Ascending aorta (tissue), 2 donors: Measurements from ENCODE around the gene GALNT12. TPM values are rescaled to one million over a fixed set of nuclear protein-coding genes. Genes with fewer than 3 reads are reported as not detected.
A peak's percentile ranks its signal among the peaks of the same experiment; 100 is the strongest.

Experiments
- DNase-seq, 2 donors: peaks; one replicate each; pipeline ENCODE4 v3.0.0-alpha.2; 2019; ENCODE audit warnings: low spot score in 2 of 2
- H3K27ac ChIP-seq, 2 donors: fragments of 200-600 bp; sonication (generic); one replicate each; pipeline ENCODE4 v1.5.1; 2016 to 2017; ENCODE audit warnings: mild to moderate bottlenecking in 1 of 2
- H3K27me3 ChIP-seq: fragments of 200-600 bp; sonication (generic); one replicate; pipeline ENCODE4 v1.5.1; 2017
- H3K36me3 ChIP-seq, 2 donors: fragments of 200-600 bp; sonication (generic); one replicate each; pipeline ENCODE4 v1.5.1; 2016
- H3K4me1 ChIP-seq, 2 donors: fragments of 200-600 bp; sonication (generic); one replicate each; pipeline ENCODE4 v1.5.1; 2016 to 2017; ENCODE audit warnings: mild to moderate bottlenecking in 1 of 2
- H3K4me3 ChIP-seq, 2 donors: fragments of 200-600 bp; sonication (generic); one replicate each; pipeline ENCODE4 v1.5.1; 2016 to 2017; ENCODE audit warnings: mild to moderate bottlenecking in 1 of 2
- H3K9me3 ChIP-seq, 2 donors: fragments of 200-600 bp; sonication (generic); one replicate each; pipeline ENCODE4 v1.5.1; 2016
- intact Hi-C: fragments of 100-400 bp; cut with DNase I; formaldehyde crosslinking; loops from one replicate; pipeline ENCODE4 v1.15.1; 2023
- total RNA-seq: library from RNA; depleted of rRNA; stranded (reverse); fragments of >200 nt; gene quantifications from one replicate; pipeline ENCODE4 v1.1.0, GENCODE V29; 2016
- TF ChIP-seq, protein P1 (sequence below), 3 experiments: fragments of 200-600 bp in 2 of 3; fragments of 450-650 bp in 1 of 3; sonication (generic) in 2 of 3; IDR thresholded peaks; one replicate each; pipeline ENCODE4 v1.5.1; 2016 to 2019; ENCODE audit warnings: antibody characterized with exemption in 3 of 3, mild to moderate bottlenecking in 1 of 3, moderate library complexity in 1 of 3

GALNT12 gene
- total RNA-seq, 1 donor from 2014 or later = 0.53 TPM

DNA sequence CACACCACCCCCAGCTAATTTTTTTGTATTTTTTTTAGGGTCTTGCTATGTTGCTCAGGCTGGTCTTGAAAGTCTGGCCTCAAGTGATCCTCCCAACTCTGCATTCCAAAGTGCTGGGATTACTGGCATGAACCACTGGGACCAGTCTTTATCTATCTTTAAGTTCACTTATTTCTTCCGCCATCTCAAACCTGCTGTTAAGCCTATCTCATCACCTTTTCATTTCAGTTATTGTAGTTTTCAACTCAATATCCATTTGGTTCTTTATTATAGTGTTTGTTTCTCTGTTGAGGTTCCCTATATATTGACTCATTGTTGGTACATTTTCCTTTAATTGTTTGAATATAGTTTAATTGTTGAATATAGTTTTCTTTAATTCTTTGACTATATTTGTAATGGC, 48.1 kb downstream of the GALNT12 start:
- intact Hi-C loops = no loop called here
- H3K9me3 ChIP-seq = no peaks in the 10 kb centered on the region
- H3K27ac ChIP-seq = no peak overlapping the region
- no peaks in the 10 kb centered on the region for H3K36me3 ChIP-seq
- TF ChIP-seq, protein P1, sequence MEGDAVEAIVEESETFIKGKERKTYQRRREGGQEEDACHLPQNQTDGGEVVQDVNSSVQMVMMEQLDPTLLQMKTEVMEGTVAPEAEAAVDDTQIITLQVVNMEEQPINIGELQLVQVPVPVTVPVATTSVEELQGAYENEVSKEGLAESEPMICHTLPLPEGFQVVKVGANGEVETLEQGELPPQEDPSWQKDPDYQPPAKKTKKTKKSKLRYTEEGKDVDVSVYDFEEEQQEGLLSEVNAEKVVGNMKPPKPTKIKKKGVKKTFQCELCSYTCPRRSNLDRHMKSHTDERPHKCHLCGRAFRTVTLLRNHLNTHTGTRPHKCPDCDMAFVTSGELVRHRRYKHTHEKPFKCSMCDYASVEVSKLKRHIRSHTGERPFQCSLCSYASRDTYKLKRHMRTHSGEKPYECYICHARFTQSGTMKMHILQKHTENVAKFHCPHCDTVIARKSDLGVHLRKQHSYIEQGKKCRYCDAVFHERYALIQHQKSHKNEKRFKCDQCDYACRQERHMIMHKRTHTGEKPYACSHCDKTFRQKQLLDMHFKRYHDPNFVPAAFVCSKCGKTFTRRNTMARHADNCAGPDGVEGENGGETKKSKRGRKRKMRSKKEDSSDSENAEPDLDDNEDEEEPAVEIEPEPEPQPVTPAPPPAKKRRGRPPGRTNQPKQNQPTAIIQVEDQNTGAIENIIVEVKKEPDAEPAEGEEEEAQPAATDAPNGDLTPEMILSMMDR (IDR thresholded peaks at IDR 0.05) = no peak
- H3K4me3 ChIP-seq = no peak overlapping the region
- no peaks in the 10 kb centered on the region for H3K4me1 ChIP-seq
- H3K27me3 ChIP-seq = no peaks in the 10 kb centered on the region
- DNase-seq = no peak

DNA sequence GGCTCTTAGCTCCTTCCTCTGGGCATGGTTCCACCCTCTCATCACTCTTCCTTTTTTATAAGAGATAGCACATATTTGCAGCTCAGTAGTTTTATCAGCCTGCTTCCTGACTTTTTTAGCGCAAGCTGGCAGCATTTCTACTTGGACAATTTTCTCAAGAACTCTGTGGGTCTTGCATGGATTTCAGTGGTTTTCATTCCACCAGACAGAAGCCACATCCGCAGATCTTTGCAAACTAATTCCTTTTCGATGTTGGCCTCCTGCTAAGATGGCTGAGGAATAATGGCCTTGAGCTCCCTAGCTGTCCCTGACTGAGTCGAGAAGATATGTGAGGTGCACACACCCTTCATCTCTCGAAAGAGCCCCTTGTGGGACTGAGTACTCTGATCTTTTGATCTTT, 49.5 kb downstream of the GALNT12 start:
- H3K27me3 ChIP-seq = no peaks in the 10 kb centered on the region
- H3K4me3 ChIP-seq = no peak overlapping the region
- intact Hi-C loops = no loop called here
- no peaks in the 10 kb centered on the region for H3K36me3 ChIP-seq
- H3K9me3 ChIP-seq = no peaks in the 10 kb centered on the region
- TF ChIP-seq, protein P1 (IDR thresholded peaks at IDR 0.05) = no peak
- DNase-seq = no peak
- no peaks in the 10 kb centered on the region for H3K4me1 ChIP-seq
- no peak overlapping the region for H3K27ac ChIP-seq

DNA sequence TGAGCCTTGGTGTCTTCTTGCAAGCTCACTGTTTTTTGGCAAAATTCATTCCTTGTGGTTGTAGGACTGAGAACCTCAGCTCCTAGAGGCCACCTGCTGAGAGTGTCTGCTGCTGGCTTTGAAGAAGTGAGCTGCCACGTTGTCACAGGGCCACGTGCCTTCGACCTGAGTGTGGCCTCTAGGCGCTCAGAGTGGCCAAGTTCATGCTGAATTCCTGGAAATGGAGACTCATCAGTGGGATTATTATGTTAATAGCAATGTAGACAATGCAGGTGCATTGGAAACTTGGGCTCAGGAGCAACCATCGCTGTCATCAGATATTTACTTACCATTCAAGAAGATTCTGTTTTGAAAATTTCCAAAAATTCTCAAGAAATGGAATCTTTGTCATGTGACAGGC, 52.5 kb downstream of the GALNT12 start:
- TF ChIP-seq, protein P1 (IDR thresholded peaks at IDR 0.05) = no peak
- DNase-seq = no peak
- no peaks in the 10 kb centered on the region for H3K4me1 ChIP-seq

DNA sequence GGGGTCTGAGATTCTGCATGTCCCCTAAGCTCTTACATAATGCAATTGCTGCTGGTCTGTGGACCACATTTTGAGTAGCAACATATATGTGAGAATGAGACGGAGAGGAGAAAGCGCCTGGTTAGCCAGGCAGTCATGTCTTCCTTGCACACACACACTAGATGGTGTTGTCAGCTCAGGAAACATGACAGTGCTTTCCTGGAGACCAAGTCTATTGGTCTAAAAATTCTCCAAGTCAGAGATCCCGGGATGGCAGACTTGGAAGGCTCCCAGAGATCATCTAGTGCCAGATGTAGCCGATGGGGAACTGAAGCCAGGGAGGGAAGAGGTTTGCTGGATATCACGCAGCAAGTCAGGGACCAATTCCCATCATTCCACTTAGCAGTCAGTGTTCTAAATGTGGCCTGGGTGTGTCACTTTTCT, 53.4 kb downstream of the GALNT12 start:
- peak in 1 of 2 donors; percentile 79 for DNase-seq
- no peak overlapping the region for H3K4me3 ChIP-seq
- no peaks in the 10 kb centered on the region for H3K9me3 ChIP-seq
- no peak overlapping the region for H3K27ac ChIP-seq
- intact Hi-C loops = loop anchor here (5.0 kb wide), 1 partner anchor 136 kb away; no protein-coding TSS in a partner anchor
- TF ChIP-seq, protein P1 (IDR thresholded peaks at IDR 0.05) = peak in 2 of 3 experiments; percentile 7 to 58
- H3K36me3 ChIP-seq = no peaks in the 10 kb centered on the region
- H3K27me3 ChIP-seq = no peaks in the 10 kb centered on the region
- H3K4me1 ChIP-seq = no peaks in the 10 kb centered on the region

More for the DNA sequence above, 52.5 kb downstream of the GALNT12 start:
- no peak overlapping the region for H3K4me3 ChIP-seq
- no peaks in the 10 kb centered on the region for H3K9me3 ChIP-seq
- H3K27me3 ChIP-seq = no peaks in the 10 kb centered on the region
- no peak overlapping the region for H3K27ac ChIP-seq
- no peaks in the 10 kb centered on the region for H3K36me3 ChIP-seq
- intact Hi-C loops = loop anchor here (5.0 kb wide), 1 partner anchor 137 kb away; no protein-coding TSS in a partner anchor

DNA sequence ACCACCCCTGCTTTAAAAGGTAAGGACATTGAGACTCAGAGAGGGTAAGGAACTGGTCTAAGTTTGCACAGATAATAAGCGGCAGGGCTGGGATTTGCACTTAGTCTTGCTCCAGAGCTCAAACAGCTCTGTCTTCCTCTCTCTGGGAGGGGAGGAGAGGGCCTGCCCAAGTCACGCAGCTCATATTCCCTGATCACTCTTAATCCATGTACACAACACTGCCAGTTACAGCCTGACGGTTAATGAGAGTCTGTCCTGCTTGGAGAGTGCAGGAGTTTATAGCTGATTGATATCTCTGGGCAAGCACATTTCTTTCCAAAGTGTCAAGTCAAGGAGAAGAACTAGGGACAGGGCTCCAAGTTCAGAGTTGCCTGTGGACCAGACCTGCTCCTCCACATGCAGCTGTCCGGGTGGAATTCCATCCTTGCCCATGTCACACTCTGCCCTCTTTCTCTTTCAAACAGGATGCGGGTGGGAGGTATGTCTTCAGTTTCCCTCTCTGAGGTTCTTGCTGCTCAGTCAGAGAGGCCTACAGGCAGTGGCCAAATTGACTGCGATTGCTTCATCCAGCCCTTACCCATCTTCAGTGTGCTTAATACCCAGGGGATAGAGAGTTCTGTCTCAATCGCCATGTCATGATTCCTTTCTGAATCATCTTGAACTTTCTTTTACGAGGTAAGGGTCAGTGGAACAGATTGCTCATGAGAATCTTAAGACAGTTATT, 54.5 kb downstream of the GALNT12 start:
- no peaks in the 10 kb centered on the region for H3K36me3 ChIP-seq
- H3K27me3 ChIP-seq = no peaks in the 10 kb centered on the region
- DNase-seq = no peak
- TF ChIP-seq, protein P1 (IDR thresholded peaks at IDR 0.05) = no peak
- H3K4me1 ChIP-seq = no peaks in the 10 kb centered on the region
- no peak overlapping the region for H3K4me3 ChIP-seq
- no peak overlapping the region for H3K27ac ChIP-seq
- intact Hi-C loops = loop anchor here (5.0 kb wide), 1 partner anchor 135 kb away; no protein-coding TSS in a partner anchor
- H3K9me3 ChIP-seq = no peaks in the 10 kb centered on the region
